H1 (cell line): ENCODE results near the gene ADRM1.

Experiments
- ATF3 ChIP-seq: IDR thresholded peaks from 2 replicates; pipeline ENCODE4 v1.6.1; 2011; ENCODE audit warnings: low read depth, mild to moderate bottlenecking, low read length; ENCODE audit not compliant: insufficient read depth
- CEBPB ChIP-seq: IDR thresholded peaks from 2 replicates; pipeline ENCODE4 v1.6.1; 2012; ENCODE audit warnings: low read depth, low read length
- CTCF ChIP-seq, 3 experiments: IDR thresholded peaks; 1 replicate in 2 of 3; 2 replicates in 1 of 3; pipeline versions ENCODE4 v1.5.1 to v1.6.1; 2011; ENCODE audit warnings: low read length in 3 of 3, mild to moderate bottlenecking in 3 of 3, inconsistent platforms in 2 of 3, low read depth in 1 of 3, moderate library complexity in 1 of 3; ENCODE audit not compliant: insufficient read depth in 1 of 3; ENCODE audit errors: control extremely low read depth in 1 of 3
- GABPA ChIP-seq: IDR thresholded peaks from 2 replicates; pipeline ENCODE4 v1.6.1; 2011; ENCODE audit warnings: mild to moderate bottlenecking, low read length, moderate library complexity, borderline replicate concordance; ENCODE audit not compliant: insufficient read depth
- KDM1A ChIP-seq: fragments of 200-600, 300-600 bp; sonication (generic); IDR thresholded peaks from 2 replicates; pipeline ENCODE4 v1.7.1; 2016; ENCODE audit warnings: mild to moderate bottlenecking, low read length, borderline replicate concordance
- MAFK ChIP-seq: IDR thresholded peaks from 2 replicates; pipeline ENCODE4 v1.6.1; 2012; ENCODE audit warnings: low read depth, mild to moderate bottlenecking, improper control_type of control experiment, low read length
- TF ChIP-seq, protein P1 (sequence below): IDR thresholded peaks from 2 replicates; pipeline ENCODE4 v1.6.1; 2012; ENCODE audit warnings: inconsistent platforms

GRCh38 chr20:62344782-62345181, 42.0 kb downstream of the ADRM1 start:
- no peak for TF ChIP-seq GABPA
- TF ChIP-seq MAFK: no peak
- TF ChIP-seq KDM1A: no peak
- TF ChIP-seq, protein P1, sequence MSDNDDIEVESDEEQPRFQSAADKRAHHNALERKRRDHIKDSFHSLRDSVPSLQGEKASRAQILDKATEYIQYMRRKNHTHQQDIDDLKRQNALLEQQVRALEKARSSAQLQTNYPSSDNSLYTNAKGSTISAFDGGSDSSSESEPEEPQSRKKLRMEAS: no peak
- TF ChIP-seq CTCF (IDR thresholded peaks at IDR 0.05; ENCODE audit: control extremely low read depth in 1 of 3, insufficient read depth in 1 of 3, low read depth in 1 of 3, low read length in 3 of 3): no peak
- no peak for TF ChIP-seq ATF3
- TF ChIP-seq CEBPB: no peak
